Vagina (tissue), 2 donors: ENCODE measurements around the gene LRCH1. TPM values are rescaled to one million over a fixed set of nuclear protein-coding genes. Genes with fewer than 3 reads are reported as not detected.

Experiments
- DNase-seq, 2 donors: peaks; one replicate each; pipeline ENCODE4 v3.0.0-alpha.2; 2017; ENCODE audit errors: extremely low spot score in 2 of 2
- H3K27ac ChIP-seq: fragments of 200-600 bp; sonication (generic); one replicate; pipeline ENCODE4 v1.5.1; 2019
- H3K27me3 ChIP-seq: fragments of 200-600 bp; sonication (generic); one replicate; pipeline ENCODE4 v1.5.1; 2019
- H3K36me3 ChIP-seq, 2 donors: fragments of 200-600 bp; sonication (generic); one replicate each; pipeline ENCODE4 v1.5.1; 2017 to 2019
- H3K4me1 ChIP-seq: fragments of 200-600 bp; sonication (generic); one replicate; pipeline ENCODE4 v1.5.1; 2019
- H3K4me3 ChIP-seq, 2 donors: fragments of 200-600 bp; sonication (generic); 1 replicate in 1 of 2; 2 replicates in 1 of 2; pipeline ENCODE4 v1.5.1; 2016 to 2019
- H3K9me3 ChIP-seq: fragments of 200-600 bp; sonication (generic); one replicate; pipeline ENCODE4 v1.5.1; 2019
- POLR2A ChIP-seq, 2 donors: fragments of 450-650 bp; IDR thresholded peaks; one replicate each; pipeline ENCODE4 v1.6.1; 2017; ENCODE audit warnings: antibody characterized with exemption in 2 of 2, mild to moderate bottlenecking in 2 of 2, moderate library complexity in 2 of 2
- POLR2AphosphoS5 ChIP-seq, 2 donors: sonication (generic); formaldehyde crosslinking; IDR thresholded peaks; one replicate each; pipeline ENCODE4 v1.9.0; 2017; ENCODE audit warnings: antibody characterized with exemption in 2 of 2, mild to moderate bottlenecking in 2 of 2, low read depth in 1 of 2; ENCODE audit not compliant: insufficient read depth in 1 of 2
- intact Hi-C: fragments of 100-400 bp; cut with DNase I; formaldehyde crosslinking; loops from one replicate; pipeline ENCODE4 v1.15.1; 2023
- total RNA-seq: library from RNA; depleted of rRNA; stranded (reverse); fragments of >200 nt; gene quantifications from one replicate; pipeline ENCODE4 v1.2.3, GENCODE V29; 2016
- TF ChIP-seq, protein P1 (sequence below), 3 experiments: fragments of 450-650 bp in 2 of 3; fragments of 200-600 bp in 1 of 3; sonication (generic) in 1 of 3; IDR thresholded peaks; one replicate each; pipeline ENCODE4 v1.5.1; 2017 to 2019; ENCODE audit warnings: antibody characterized with exemption in 3 of 3, mild to moderate bottlenecking in 2 of 3, moderate library complexity in 2 of 3

Gene LRCH1
- total RNA-seq, 1 donor from 2014 or later: 21.4 TPM

- H3K27me3 ChIP-seq: no peaks in the 10 kb centered on the region
- no peaks in the 10 kb centered on the region for H3K9me3 ChIP-seq
- no peak for TF ChIP-seq POLR2A (IDR thresholded peaks at IDR 0.05)
- intact Hi-C loops: no loop called here
- H3K4me3 ChIP-seq: no peak overlapping the region
- no peak for DNase-seq
- H3K27ac ChIP-seq: no peak overlapping the region
- H3K4me1 ChIP-seq: peaks cover 31% of the 10 kb centered on the region
- no peaks in the 10 kb centered on the region for H3K36me3 ChIP-seq
Observed at GRCh38 chr13:46521486-46521885, 31.5 kb upstream of the LRCH1 start.

- TF ChIP-seq, protein P1, sequence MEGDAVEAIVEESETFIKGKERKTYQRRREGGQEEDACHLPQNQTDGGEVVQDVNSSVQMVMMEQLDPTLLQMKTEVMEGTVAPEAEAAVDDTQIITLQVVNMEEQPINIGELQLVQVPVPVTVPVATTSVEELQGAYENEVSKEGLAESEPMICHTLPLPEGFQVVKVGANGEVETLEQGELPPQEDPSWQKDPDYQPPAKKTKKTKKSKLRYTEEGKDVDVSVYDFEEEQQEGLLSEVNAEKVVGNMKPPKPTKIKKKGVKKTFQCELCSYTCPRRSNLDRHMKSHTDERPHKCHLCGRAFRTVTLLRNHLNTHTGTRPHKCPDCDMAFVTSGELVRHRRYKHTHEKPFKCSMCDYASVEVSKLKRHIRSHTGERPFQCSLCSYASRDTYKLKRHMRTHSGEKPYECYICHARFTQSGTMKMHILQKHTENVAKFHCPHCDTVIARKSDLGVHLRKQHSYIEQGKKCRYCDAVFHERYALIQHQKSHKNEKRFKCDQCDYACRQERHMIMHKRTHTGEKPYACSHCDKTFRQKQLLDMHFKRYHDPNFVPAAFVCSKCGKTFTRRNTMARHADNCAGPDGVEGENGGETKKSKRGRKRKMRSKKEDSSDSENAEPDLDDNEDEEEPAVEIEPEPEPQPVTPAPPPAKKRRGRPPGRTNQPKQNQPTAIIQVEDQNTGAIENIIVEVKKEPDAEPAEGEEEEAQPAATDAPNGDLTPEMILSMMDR (IDR thresholded peaks at IDR 0.05): no peak
- TF ChIP-seq POLR2AphosphoS5 (IDR thresholded peaks at IDR 0.05; ENCODE audit: insufficient read depth in 1 of 2, low read depth in 1 of 2) (no peak), POLR2A (IDR thresholded peaks at IDR 0.05) (no peak)
- peaks cover 30% of the 10 kb centered on the region for H3K4me1 ChIP-seq
- DNase-seq: no peak
- H3K27ac ChIP-seq: no peak overlapping the region
- H3K4me3 ChIP-seq: no peak overlapping the region
- H3K27me3 ChIP-seq: no peaks in the 10 kb centered on the region
- no peaks in the 10 kb centered on the region for H3K9me3 ChIP-seq
- intact Hi-C loops: no loop called here
- H3K36me3 ChIP-seq: no peaks in the 10 kb centered on the region
Observed at GRCh38 chr13:46521921-46522747, 30.8 kb upstream of the LRCH1 start.

- DNase-seq: no peak
- no peak overlapping the region for H3K4me3 ChIP-seq
- intact Hi-C loops: no loop called here
- H3K9me3 ChIP-seq: no peaks in the 10 kb centered on the region
- H3K4me1 ChIP-seq: peaks cover 24% of the 10 kb centered on the region
- no peaks in the 10 kb centered on the region for H3K36me3 ChIP-seq
- H3K27me3 ChIP-seq: no peaks in the 10 kb centered on the region
- no peak overlapping the region for H3K27ac ChIP-seq
- TF ChIP-seq POLR2A (IDR thresholded peaks at IDR 0.05) (no peak), POLR2AphosphoS5 (IDR thresholded peaks at IDR 0.05; ENCODE audit: insufficient read depth in 1 of 2, low read depth in 1 of 2) (no peak)
- TF ChIP-seq, protein P1 (IDR thresholded peaks at IDR 0.05): no peak
Observed at GRCh38 chr13:46522748-46523030, 30.3 kb upstream of the LRCH1 start.

GRCh38 chr13:46523972-46524752 is 28.8 kb upstream of the LRCH1 start:
- no peak for DNase-seq
- Histone ChIP-seq H3K27me3 (no peaks in the 10 kb centered on the region), H3K4me1 (peaks cover 24% of the 10 kb centered on the region), H3K27ac (no peak overlapping the region), H3K9me3 (no peaks in the 10 kb centered on the region), H3K4me3 (no peak overlapping the region), H3K36me3 (no peaks in the 10 kb centered on the region)
- TF ChIP-seq POLR2A (IDR thresholded peaks at IDR 0.05) (no peak), POLR2AphosphoS5 (IDR thresholded peaks at IDR 0.05; ENCODE audit: insufficient read depth in 1 of 2, low read depth in 1 of 2) (no peak)
- TF ChIP-seq, protein P1 (IDR thresholded peaks at IDR 0.05): no peak
- intact Hi-C loops: no loop called here

DNA sequence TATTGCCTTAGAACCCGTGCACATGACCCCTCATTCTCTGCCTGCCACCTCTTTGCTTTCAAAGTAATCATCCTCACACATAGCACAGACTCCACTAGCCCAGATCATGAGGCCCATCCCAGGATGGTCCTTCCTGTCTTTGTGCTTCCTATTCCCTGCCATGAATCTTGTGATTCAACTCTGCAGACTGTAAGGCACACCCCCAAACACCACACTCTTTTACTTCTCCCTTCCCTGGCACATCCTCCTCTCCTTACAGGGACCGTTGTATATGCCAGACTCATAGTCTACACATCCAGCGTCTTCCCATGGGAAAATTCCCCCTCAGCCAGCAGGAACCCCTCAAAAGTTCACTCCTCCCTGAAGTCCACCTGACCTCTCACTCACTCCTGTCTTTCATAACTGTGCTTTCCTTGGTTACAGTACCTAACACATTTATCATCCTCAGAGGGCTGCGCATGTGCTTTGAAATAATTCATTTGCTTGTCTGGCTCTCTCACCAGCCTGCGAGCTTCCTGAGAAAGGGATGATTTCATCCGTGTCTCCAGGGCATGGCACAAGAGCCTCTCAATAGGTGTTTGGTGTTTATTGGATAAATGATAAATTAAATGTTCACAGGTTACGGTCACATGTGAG is 26.8 kb upstream of the LRCH1 start:
- no peak for DNase-seq
- Histone ChIP-seq H3K4me3 (no peak overlapping the region), H3K36me3 (no peaks in the 10 kb centered on the region), H3K27ac (no peak overlapping the region), H3K9me3 (no peaks in the 10 kb centered on the region), H3K4me1 (peaks cover 29% of the 10 kb centered on the region), H3K27me3 (no peaks in the 10 kb centered on the region)
- intact Hi-C loops: no loop called here
- TF ChIP-seq POLR2AphosphoS5 (IDR thresholded peaks at IDR 0.05; ENCODE audit: insufficient read depth in 1 of 2, low read depth in 1 of 2) (no peak), POLR2A (IDR thresholded peaks at IDR 0.05) (no peak)
- TF ChIP-seq, protein P1 (IDR thresholded peaks at IDR 0.05): no peak
